HepG2 (cell line): ENCODE results near the gene COPZ1. TPM values are rescaled to one million over a fixed set of nuclear protein-coding genes. Genes with fewer than 3 reads are reported as not detected.
A peak's percentile ranks its signal among the peaks of the same experiment; 100 is the strongest.

ENCODE experiments used
- DNMT1 ChIP-seq: sonication (generic); formaldehyde crosslinking; IDR thresholded peaks from 2 replicates; pipeline ENCODE4 v1.5.1; 2020; ENCODE audit warnings: mild to moderate bottlenecking, missing genetic modification reagents
- GATAD2A ChIP-seq: IDR thresholded peaks from 2 replicates; pipeline ENCODE4 v1.6.1; 2016
- HMGA1 ChIP-seq: sonication (generic); formaldehyde crosslinking; conservative IDR thresholded peaks from 2 replicates; pipeline ENCODE4 v1.4.0; 2020; ENCODE audit warnings: missing genetic modification reagents
- HOXA5 ChIP-seq: sonication (generic); formaldehyde crosslinking; IDR thresholded peaks from 2 replicates; pipeline ENCODE4 v1.4.0; 2020; ENCODE audit warnings: missing genetic modification reagents
- KAT8 ChIP-seq: IDR thresholded peaks from 2 replicates; pipeline ENCODE4 v1.6.1; 2016; ENCODE audit warnings: missing genetic modification reagents, missing compliant biosample characterization
- MAF1 ChIP-seq: sonication (generic); formaldehyde crosslinking; IDR thresholded peaks from 2 replicates; pipeline ENCODE4 v1.5.0; 2020; ENCODE audit warnings: missing genetic modification reagents, borderline replicate concordance
- MAZ ChIP-seq, 2 experiments: sonication (generic) in 1 of 2; formaldehyde crosslinking in 1 of 2; IDR thresholded peaks; 2 replicates each; pipeline versions ENCODE4 v1.5.0 to v1.6.1; 2012 to 2020; ENCODE audit warnings: low read depth in 2 of 2, mild to moderate bottlenecking in 2 of 2, borderline replicate concordance in 1 of 2, improper control_type of control experiment in 1 of 2, low read length in 1 of 2, missing genetic modification reagents in 1 of 2, moderate library complexity in 1 of 2
- NKX3-1 ChIP-seq: sonication (generic); formaldehyde crosslinking; IDR thresholded peaks from 2 replicates; pipeline ENCODE4 v1.5.0; 2020; ENCODE audit warnings: missing genetic modification reagents
- SETDB1 ChIP-seq: sonication (generic); formaldehyde crosslinking; IDR thresholded peaks from 2 replicates; pipeline ENCODE4 v1.5.1; 2020; ENCODE audit warnings: missing genetic modification reagents, mild to moderate bottlenecking, borderline replicate concordance
- SRSF4 ChIP-seq: fragments of 200-400 bp; formaldehyde crosslinking; IDR thresholded peaks from one replicate; pipeline ENCODE4 v1.6.1; 2018; ENCODE audit warnings: mild to moderate bottlenecking, low read depth, low read length, moderate library complexity; ENCODE audit not compliant: poor library complexity, severe bottlenecking
- ZNF12 ChIP-seq: sonication (generic); formaldehyde crosslinking; IDR thresholded peaks from 2 replicates; pipeline ENCODE4 v1.5.0; 2020; ENCODE audit warnings: missing genetic modification reagents
- ZNF143 ChIP-seq: sonication (generic); formaldehyde crosslinking; IDR thresholded peaks from 2 replicates; pipeline ENCODE4 v1.4.0; 2020; ENCODE audit warnings: missing genetic modification reagents
- ZNF232 ChIP-seq: sonication (generic); formaldehyde crosslinking; IDR thresholded peaks from 2 replicates; pipeline ENCODE4 v1.4.0; 2020; ENCODE audit warnings: missing genetic modification reagents, borderline replicate concordance
- ZNF569 ChIP-seq: sonication (generic); formaldehyde crosslinking; IDR thresholded peaks from 2 replicates; pipeline ENCODE4 v1.5.0; 2020; ENCODE audit warnings: mild to moderate bottlenecking, missing genetic modification reagents, moderate library complexity, borderline replicate concordance
- ZNF577 ChIP-seq: sonication (generic); formaldehyde crosslinking; IDR thresholded peaks from 2 replicates; pipeline ENCODE4 v1.4.0; 2020; ENCODE audit warnings: mild to moderate bottlenecking, low read depth, missing genetic modification reagents, borderline replicate concordance
- ZNF644 ChIP-seq: IDR thresholded peaks from 2 replicates; pipeline ENCODE4 v1.6.1; 2016; ENCODE audit warnings: low read depth
- ZNF768 ChIP-seq: sonication (generic); formaldehyde crosslinking; IDR thresholded peaks from 2 replicates; pipeline ENCODE4 v1.4.0; 2020; ENCODE audit warnings: missing genetic modification reagents
- ZNF772 ChIP-seq: sonication (generic); formaldehyde crosslinking; IDR thresholded peaks from 2 replicates; pipeline ENCODE4 v1.5.0; 2020; ENCODE audit warnings: mild to moderate bottlenecking, missing genetic modification reagents
- ZNF878 ChIP-seq: sonication (generic); formaldehyde crosslinking; IDR thresholded peaks from 2 replicates; pipeline ENCODE4 v1.8.1; 2023; ENCODE audit warnings: mild to moderate bottlenecking, missing genetic modification reagents, moderate library complexity
- polyA plus RNA-seq, 8 experiments: library from polyadenylated mRNA; depleted of rRNA in 3 of 8; stranded (reverse) in 7 of 8; unstranded in 1 of 8; fragments of >200 nt; fragmentation: Illumina TruSeq in 4 of 8; extraction: Trizol in 4 of 8; gene quantifications; 2 replicates each; pipeline versions ENCODE4 v1.2.1 to v1.2.3, GENCODE V29; 2011 to 2016; ENCODE audit warnings: low read depth in 4 of 8, missing spikeins in 1 of 8, mixed read lengths in 1 of 8; ENCODE audit not compliant: insufficient read depth in 1 of 8
- total RNA-seq, 5 experiments: library from RNA; depleted of rRNA; stranded (reverse); fragments of >200 nt; fragmentation: Illumina TruSeq; extraction: Trizol; gene quantifications; 2 replicates each; pipeline ENCODE4 v1.2.3, GENCODE V29; 2016; ENCODE audit warnings: low read depth in 1 of 5
- TF ChIP-seq, protein P1 (sequence below): sonication (generic); formaldehyde crosslinking; IDR thresholded peaks from 2 replicates; pipeline ENCODE4 v1.4.0; 2020; ENCODE audit warnings: missing genetic modification reagents
- TF ChIP-seq, protein P2 (sequence below): sonication (generic); formaldehyde crosslinking; IDR thresholded peaks from 2 replicates; pipeline ENCODE4 v1.9.0; 2021; ENCODE audit warnings: missing genetic modification reagents, mild to moderate bottlenecking, borderline replicate concordance
- TF ChIP-seq, protein P3 (sequence below): sonication (generic); formaldehyde crosslinking; IDR thresholded peaks from 2 replicates; pipeline ENCODE4 v1.5.0; 2020; ENCODE audit warnings: missing genetic modification reagents, mild to moderate bottlenecking, borderline replicate concordance

COPZ1 gene
- total and polyA plus RNA-seq, 2 of the 13 experiments (the other 11 are each of a cell fraction or from before 2014, with no cell fraction given): 125 to 184 TPM

DNA sequence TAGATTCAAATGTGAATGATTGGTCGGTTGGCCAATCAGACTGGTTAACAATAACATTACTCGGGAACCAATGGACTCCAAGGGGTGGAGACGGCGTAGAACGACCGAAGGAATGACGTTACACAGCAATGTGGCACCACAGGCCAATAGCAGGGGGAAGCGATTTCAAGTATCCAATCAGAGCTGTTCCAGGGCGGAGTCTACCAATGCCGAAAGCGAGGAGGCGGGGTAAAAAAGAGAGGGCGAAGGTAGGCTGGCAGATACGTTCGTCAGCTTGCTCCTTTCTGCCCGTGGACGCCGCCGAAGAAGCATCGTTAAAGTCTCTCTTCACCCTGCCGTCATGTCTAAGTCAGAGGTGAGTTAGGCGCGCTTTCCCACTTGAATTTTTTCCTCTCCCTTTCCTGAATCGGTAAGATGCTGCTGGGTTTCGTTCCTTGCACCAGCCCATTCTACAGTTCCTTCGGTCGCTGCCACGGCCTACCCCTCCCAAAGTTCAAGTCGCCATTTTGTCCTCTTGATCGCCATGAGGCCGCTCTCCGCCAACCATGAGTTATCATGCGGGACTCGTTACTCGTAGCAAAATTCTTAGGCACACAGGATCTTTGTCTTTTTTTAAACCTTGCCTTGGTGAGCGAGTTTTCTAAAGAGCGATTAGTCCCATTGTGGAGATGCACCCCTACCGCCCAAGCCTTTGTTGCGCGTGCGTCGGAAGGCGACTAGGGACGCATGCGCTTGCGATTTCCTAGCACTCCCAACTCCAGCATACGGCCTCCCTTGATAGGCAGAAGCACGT lies 44.3 kb upstream of the COPZ1 start, which contains the start of gene HNRNPA1 (continued):
- TF ChIP-seq, protein P1, sequence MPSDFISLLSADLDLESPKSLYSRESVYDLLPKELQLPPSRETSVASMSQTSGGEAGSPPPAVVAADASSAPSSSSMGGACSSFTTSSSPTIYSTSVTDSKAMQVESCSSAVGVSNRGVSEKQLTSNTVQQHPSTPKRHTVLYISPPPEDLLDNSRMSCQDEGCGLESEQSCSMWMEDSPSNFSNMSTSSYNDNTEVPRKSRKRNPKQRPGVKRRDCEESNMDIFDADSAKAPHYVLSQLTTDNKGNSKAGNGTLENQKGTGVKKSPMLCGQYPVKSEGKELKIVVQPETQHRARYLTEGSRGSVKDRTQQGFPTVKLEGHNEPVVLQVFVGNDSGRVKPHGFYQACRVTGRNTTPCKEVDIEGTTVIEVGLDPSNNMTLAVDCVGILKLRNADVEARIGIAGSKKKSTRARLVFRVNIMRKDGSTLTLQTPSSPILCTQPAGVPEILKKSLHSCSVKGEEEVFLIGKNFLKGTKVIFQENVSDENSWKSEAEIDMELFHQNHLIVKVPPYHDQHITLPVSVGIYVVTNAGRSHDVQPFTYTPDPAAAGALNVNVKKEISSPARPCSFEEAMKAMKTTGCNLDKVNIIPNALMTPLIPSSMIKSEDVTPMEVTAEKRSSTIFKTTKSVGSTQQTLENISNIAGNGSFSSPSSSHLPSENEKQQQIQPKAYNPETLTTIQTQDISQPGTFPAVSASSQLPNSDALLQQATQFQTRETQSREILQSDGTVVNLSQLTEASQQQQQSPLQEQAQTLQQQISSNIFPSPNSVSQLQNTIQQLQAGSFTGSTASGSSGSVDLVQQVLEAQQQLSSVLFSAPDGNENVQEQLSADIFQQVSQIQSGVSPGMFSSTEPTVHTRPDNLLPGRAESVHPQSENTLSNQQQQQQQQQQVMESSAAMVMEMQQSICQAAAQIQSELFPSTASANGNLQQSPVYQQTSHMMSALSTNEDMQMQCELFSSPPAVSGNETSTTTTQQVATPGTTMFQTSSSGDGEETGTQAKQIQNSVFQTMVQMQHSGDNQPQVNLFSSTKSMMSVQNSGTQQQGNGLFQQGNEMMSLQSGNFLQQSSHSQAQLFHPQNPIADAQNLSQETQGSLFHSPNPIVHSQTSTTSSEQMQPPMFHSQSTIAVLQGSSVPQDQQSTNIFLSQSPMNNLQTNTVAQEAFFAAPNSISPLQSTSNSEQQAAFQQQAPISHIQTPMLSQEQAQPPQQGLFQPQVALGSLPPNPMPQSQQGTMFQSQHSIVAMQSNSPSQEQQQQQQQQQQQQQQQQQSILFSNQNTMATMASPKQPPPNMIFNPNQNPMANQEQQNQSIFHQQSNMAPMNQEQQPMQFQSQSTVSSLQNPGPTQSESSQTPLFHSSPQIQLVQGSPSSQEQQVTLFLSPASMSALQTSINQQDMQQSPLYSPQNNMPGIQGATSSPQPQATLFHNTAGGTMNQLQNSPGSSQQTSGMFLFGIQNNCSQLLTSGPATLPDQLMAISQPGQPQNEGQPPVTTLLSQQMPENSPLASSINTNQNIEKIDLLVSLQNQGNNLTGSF (CRISPR knock-in tag): no peak; the same call in 1 of the 2 replicates
- no peak; the same call in 1 of the 2 replicates for TF ChIP-seq ZNF878 (CRISPR knock-in tag)
- TF ChIP-seq SETDB1 (CRISPR knock-in tag): no peak
- TF ChIP-seq, protein P2, sequence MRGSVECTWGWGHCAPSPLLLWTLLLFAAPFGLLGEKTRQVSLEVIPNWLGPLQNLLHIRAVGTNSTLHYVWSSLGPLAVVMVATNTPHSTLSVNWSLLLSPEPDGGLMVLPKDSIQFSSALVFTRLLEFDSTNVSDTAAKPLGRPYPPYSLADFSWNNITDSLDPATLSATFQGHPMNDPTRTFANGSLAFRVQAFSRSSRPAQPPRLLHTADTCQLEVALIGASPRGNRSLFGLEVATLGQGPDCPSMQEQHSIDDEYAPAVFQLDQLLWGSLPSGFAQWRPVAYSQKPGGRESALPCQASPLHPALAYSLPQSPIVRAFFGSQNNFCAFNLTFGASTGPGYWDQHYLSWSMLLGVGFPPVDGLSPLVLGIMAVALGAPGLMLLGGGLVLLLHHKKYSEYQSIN: no peak
- no peak for TF ChIP-seq ZNF569 (CRISPR knock-in tag)
- TF ChIP-seq SRSF4: no peak
- no peak for TF ChIP-seq ZNF577 (CRISPR knock-in tag)
- TF ChIP-seq ZNF143 (CRISPR knock-in tag): no peak
- peak; percentile 48; the same call in 1 of the 2 replicates for TF ChIP-seq ZNF232
- TF ChIP-seq ZNF768 (CRISPR knock-in tag): no peak
- no peak; the same call in 1 of the 2 replicates for TF ChIP-seq MAF1 (CRISPR knock-in tag)
- peak; percentile 30; the same call in 1 of the 2 replicates for TF ChIP-seq KAT8 (CRISPR knock-in tag)
- peak; percentile 47; the same call in 1 of the 2 replicates for TF ChIP-seq HOXA5 (CRISPR knock-in tag)
- TF ChIP-seq GATAD2A (CRISPR knock-in tag): no peak
- peak; percentile 81 for TF ChIP-seq ZNF772
- no peak for TF ChIP-seq HMGA1 (CRISPR knock-in tag)
- TF ChIP-seq, protein P3, sequence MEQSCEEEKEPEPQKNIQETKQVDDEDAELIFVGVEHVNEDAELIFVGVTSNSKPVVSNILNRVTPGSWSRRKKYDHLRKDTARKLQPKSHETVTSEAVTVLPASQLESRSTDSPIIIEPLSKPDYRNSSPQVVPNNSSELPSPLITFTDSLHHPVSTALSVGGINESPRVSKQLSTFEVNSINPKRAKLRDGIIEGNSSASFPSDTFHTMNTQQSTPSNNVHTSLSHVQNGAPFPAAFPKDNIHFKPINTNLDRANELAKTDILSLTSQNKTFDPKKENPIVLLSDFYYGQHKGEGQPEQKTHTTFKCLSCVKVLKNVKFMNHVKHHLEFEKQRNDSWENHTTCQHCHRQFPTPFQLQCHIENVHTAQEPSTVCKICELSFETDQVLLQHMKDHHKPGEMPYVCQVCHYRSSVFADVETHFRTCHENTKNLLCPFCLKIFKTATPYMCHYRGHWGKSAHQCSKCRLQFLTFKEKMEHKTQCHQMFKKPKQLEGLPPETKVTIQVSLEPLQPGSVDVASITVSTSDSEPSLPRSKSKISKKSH (CRISPR knock-in tag): peak; percentile 86; the same call in 1 of the 2 replicates
- no peak for TF ChIP-seq MAZ (IDR thresholded peaks at IDR 0.05; ENCODE audit: borderline replicate concordance, low read depth, low read length)
- peak; percentile 79; the same call in 1 of the 2 replicates for TF ChIP-seq MAZ (CRISPR knock-in tag; IDR thresholded peaks at IDR 0.05; ENCODE audit: low read depth)
- TF ChIP-seq ZNF644 (CRISPR knock-in tag): no peak
- no peak for TF ChIP-seq ZNF12
- no peak for TF ChIP-seq DNMT1 (CRISPR knock-in tag)
- TF ChIP-seq NKX3-1 (CRISPR knock-in tag): no peak; the same call in 1 of the 2 replicates
